Calu3 (cell line): Measurements from ENCODE around the gene BCAR1. TPM values are rescaled to one million over a fixed set of nuclear protein-coding genes. Genes with fewer than 3 reads are reported as not detected.
"Not testable (repeated sequence)": the region's sequence is repeated elsewhere in the genome, so short reads cannot be mapped to it uniquely, and the experiment has no call there.

Experiments
- BruUV-seq: library from RNA; stranded (reverse); fragments of 400-500 nt; replicated peaks from 2 replicates; lab custom pipeline; 2021; lab: Mats Ljungman, UMichigan
- CTCF ChIA-PET: fragments of 300-600 bp; sonication (Branson Sonifier 250); formaldehyde crosslinking; loops from one replicate; lab custom pipeline; 2022; ENCODE audit warnings: antibody characterized with exemption; lab: Charles Lee
- DNase-seq: peaks from one replicate; pipeline ENCODE4 v3.0.0; 2022
- H3K27ac Mint-ChIP-seq: one replicate; pipeline ENCODE4 v1.8.0; 2022; ENCODE audit warnings: mixed read lengths; ENCODE audit not compliant: unreplicated experiment
- H3K27me3 Mint-ChIP-seq: one replicate; pipeline ENCODE4 v1.8.0; 2022; ENCODE audit warnings: mixed read lengths; ENCODE audit not compliant: unreplicated experiment
- H3K36me3 Mint-ChIP-seq: one replicate; pipeline ENCODE4 v1.8.0; 2022; ENCODE audit warnings: mild to moderate bottlenecking, moderate library complexity, mixed read lengths; ENCODE audit not compliant: insufficient read depth, unreplicated experiment
- H3K4me1 Mint-ChIP-seq: one replicate; pipeline ENCODE4 v1.8.0; 2022; ENCODE audit warnings: mild to moderate bottlenecking, low read depth, mixed read lengths; ENCODE audit not compliant: unreplicated experiment
- H3K4me3 Mint-ChIP-seq: one replicate; pipeline ENCODE4 v1.8.0; 2022; ENCODE audit warnings: mild to moderate bottlenecking, low read depth, moderate library complexity, mixed read lengths; ENCODE audit not compliant: unreplicated experiment
- H3K9me3 Mint-ChIP-seq: one replicate; pipeline ENCODE4 v1.8.0; 2022; ENCODE audit warnings: low read depth, mixed read lengths; ENCODE audit not compliant: unreplicated experiment
- intact Hi-C: fragments of 100-400 bp; cut with micrococcal nuclease; formaldehyde crosslinking; loops from one replicate; pipeline ENCODE4 v1.10.0; 2022; ENCODE audit not compliant: unreplicated experiment
- total RNA-seq: library from RNA; stranded (reverse); gene quantifications from 2 replicates; pipeline ENCODE4 v1.2.3, GENCODE V29; 2022
- TF ChIP-seq, protein P1 (sequence below): fragments of 200-600 bp; IDR thresholded peaks from one replicate; pipeline ENCODE4 v1.8.0; 2022; ENCODE audit warnings: antibody characterized with exemption; ENCODE audit not compliant: unreplicated experiment

BCAR1 gene
- total RNA-seq, 1 experiment from 2014 or later, result 153 TPM

DNA sequence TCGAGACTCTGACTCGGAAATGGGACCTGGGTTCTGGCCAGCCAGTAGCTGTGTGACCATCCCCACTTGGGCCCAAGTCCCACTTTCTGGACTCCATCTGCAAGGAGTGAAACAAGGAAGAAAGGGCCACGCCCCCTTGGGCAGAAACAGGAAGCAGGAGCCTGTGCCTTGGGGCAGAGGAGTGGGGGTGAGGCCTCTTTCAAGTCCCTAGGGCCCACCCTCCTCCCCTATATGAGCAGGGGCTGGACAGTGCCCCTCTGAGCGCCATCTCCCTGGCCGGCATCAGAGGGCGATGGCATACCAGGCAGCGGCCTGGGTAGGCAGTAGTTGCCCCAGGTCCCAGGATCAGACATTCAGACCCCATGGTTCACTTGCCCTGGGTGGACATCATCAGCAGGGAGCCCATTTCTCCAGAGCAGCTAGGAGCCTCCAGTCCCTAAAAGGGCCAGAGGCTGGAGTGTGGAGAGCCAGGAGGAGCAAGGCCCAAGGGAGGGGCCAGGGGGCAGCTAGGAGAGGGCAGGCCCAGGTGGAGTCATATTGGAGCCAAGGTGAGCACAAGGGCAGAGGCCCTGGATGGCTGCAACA is 7.1 kb downstream of the BCAR1 start:
- peaks cover 97% of the 10 kb centered on the region for H3K36me3 Mint-ChIP-seq
- peak; percentile 70 for DNase-seq
- no peaks in the 10 kb centered on the region for H3K27me3 Mint-ChIP-seq
- H3K4me3 Mint-ChIP-seq, result peak overlapping the region; percentile 96
- peaks cover 89% of the 10 kb centered on the region for H3K4me1 Mint-ChIP-seq
- no TSS peak for BruUV-seq
- TF ChIP-seq, protein P1, sequence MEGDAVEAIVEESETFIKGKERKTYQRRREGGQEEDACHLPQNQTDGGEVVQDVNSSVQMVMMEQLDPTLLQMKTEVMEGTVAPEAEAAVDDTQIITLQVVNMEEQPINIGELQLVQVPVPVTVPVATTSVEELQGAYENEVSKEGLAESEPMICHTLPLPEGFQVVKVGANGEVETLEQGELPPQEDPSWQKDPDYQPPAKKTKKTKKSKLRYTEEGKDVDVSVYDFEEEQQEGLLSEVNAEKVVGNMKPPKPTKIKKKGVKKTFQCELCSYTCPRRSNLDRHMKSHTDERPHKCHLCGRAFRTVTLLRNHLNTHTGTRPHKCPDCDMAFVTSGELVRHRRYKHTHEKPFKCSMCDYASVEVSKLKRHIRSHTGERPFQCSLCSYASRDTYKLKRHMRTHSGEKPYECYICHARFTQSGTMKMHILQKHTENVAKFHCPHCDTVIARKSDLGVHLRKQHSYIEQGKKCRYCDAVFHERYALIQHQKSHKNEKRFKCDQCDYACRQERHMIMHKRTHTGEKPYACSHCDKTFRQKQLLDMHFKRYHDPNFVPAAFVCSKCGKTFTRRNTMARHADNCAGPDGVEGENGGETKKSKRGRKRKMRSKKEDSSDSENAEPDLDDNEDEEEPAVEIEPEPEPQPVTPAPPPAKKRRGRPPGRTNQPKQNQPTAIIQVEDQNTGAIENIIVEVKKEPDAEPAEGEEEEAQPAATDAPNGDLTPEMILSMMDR, result no peak
- CTCF ChIA-PET, result interaction anchor here (0.7 to 0.8 kb wide), 2 partner anchors 12 to 39 kb away, joined by 3 read pairs; no protein-coding TSS in a partner anchor
- peak overlapping the region; percentile 93 for H3K27ac Mint-ChIP-seq
- H3K9me3 Mint-ChIP-seq, result no peaks in the 10 kb centered on the region
- intact Hi-C loops, result loop anchor here (2.0 kb wide), 2 partner anchors 20 to 60 kb away; no protein-coding TSS in a partner anchor

- TF ChIP-seq, protein P1, result no peak
- H3K27me3 Mint-ChIP-seq, result no peaks in the 10 kb centered on the region
- CTCF ChIA-PET, result no interaction called here
- H3K36me3 Mint-ChIP-seq, result peaks cover 97% of the 10 kb centered on the region
- H3K4me1 Mint-ChIP-seq, result peaks cover 89% of the 10 kb centered on the region
- intact Hi-C loops, result loop anchor here (2.0 kb wide), 2 partner anchors 21 to 61 kb away; no protein-coding TSS in a partner anchor
- no peak for DNase-seq
- no peaks in the 10 kb centered on the region for H3K9me3 Mint-ChIP-seq
- no TSS peak for BruUV-seq
- peak overlapping the region; percentile 93 for H3K27ac Mint-ChIP-seq
- H3K4me3 Mint-ChIP-seq, result peak overlapping the region; percentile 96
These were observed 7.7 kb downstream of the BCAR1 start for GRCh38 chr16:75243667-75244224.

- CTCF ChIA-PET, BruUV-seq, intact Hi-C loops, H3K27me3 Mint-ChIP-seq, DNase-seq, H3K9me3 Mint-ChIP-seq: not testable (repeated sequence)
- peaks cover 93% of the 10 kb centered on the region for H3K36me3 Mint-ChIP-seq
- H3K4me1 Mint-ChIP-seq, result peaks cover 79% of the 10 kb centered on the region
- peak overlapping the region; percentile 15 for H3K4me3 Mint-ChIP-seq
- peak overlapping the region; percentile 93 for H3K27ac Mint-ChIP-seq
These were observed 8.9 kb downstream of the BCAR1 start for GRCh38 chr16:75242436-75243078.

DNA sequence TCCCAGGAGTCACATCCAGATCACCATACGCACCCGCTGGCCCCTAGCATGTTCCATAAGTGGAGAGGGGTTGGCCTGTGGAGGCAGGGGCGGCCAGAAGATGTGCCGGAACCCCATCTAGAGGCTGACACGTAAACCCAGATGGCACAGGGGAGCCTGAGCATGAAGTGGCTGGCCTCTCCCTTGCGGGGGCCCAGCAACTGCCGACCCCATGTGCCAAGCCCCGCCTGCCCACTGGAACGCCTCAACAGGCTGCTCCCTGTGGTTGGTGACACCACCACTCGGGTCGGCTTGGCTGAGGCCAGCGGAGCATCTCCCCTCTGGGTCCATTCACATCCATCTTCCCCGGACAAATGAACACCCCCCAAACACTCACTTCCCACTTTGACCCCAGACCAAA is 9.5 kb downstream of the BCAR1 start:
- Mint-ChIP-seq H3K36me3 (peaks cover 90% of the 10 kb centered on the region), H3K27ac (no peak overlapping the region), H3K27me3 (no peaks in the 10 kb centered on the region), H3K4me1 (peaks cover 73% of the 10 kb centered on the region), H3K4me3 (no peak overlapping the region), H3K9me3 (no peaks in the 10 kb centered on the region)
- no TSS peak for BruUV-seq
- TF ChIP-seq, protein P1, result no peak
- no peak for DNase-seq
- intact Hi-C loops, result no loop called here
- CTCF ChIA-PET, result no interaction called here
